Measurements from ENCODE around the gene CCR1.

The CCR1 gene

GRCh38 chr3:46208167-46208704 lies at the start of gene CCR1:
TSS of gene CCR1 (minus strand) at chr3:46208313. CDS start at chr3:46204313, 4,000 bp downstream.
- DNase-seq, result no peak

GRCh38 chr3:46252980-46253379 lies 44.9 kb upstream of the CCR1 start:
- no peak for DNase-seq

- no peak for DNase-seq
Measured at GRCh38 chr3:46245146-46245545, 37.0 kb upstream of the CCR1 start.

- DNase-seq, result no peak
Measured at GRCh38 chr3:46243560-46243959, 35.4 kb upstream of the CCR1 start.

- no peak for DNase-seq
Measured at GRCh38 chr3:46242120-46242519, 34.0 kb upstream of the CCR1 start, which contains the start of gene CCR3. TSS of gene CCR3 (plus strand) at chr3:46242460. CDS start at chr3:46265159, 22,699 bp downstream.

GRCh38 chr3:46239952-46240351 lies 31.8 kb upstream of the CCR1 start:
- DNase-seq, result no peak

GRCh38 chr3:46239301-46239938 lies 31.3 kb upstream of the CCR1 start:
- no peak for DNase-seq

DNA sequence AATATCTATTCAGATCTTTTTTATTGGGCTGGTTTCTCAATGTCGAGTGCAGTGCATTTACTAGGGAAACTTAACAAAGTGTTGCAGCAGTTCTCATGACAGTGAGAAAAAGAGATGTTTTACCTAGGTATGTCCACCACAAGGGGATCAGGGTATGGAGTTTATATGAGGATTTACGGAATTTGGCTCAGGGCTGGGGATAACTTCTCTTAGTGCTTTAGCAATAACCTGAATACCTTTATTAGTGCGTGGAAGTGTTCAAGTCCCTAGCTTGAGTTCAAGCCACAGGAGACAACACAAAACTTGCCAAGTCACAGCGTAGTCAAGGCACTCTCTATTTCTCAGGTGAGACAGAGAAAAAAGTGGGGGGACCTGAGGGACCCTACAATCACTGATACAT lies 30.3 kb upstream of the CCR1 start:
- DNase-seq, result no peak

DNA sequence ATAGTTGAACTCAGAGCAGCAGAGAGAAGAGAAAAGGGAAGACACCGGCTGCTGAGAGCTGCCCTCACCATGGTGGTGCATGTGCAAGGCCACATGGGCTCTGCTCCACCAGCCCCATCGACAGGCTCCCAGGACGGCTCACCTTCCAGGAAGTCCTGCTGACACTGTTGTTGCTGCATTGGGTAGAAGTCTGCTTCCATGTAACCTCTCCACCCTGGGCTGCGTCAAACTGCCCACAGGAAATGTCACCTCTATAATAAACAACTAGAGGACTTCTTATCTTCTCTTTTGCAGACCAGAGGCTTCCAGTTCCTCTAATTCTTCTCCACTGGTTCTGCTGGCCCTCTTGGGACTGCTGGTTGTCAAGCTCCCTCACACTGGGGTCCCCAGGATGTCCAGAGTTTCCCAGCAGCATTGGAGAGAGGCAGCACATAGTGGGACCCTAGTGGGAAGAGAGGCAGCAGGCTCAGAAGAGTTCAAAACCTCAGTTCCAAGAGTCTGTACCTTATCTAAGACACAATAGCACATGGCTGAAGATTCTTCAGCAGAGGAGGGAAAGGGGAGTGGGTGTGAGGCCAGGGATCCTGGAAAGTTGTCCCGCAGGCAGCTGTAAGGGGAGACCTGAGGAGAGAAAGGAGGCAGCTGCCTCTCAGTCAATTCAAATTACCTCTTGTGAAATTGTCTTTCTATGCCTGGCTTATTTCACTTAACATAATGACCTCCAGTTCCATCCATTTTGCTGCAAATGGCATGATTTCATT lies 28.4 kb upstream of the CCR1 start:
- DNase-seq, result no peak

DNA sequence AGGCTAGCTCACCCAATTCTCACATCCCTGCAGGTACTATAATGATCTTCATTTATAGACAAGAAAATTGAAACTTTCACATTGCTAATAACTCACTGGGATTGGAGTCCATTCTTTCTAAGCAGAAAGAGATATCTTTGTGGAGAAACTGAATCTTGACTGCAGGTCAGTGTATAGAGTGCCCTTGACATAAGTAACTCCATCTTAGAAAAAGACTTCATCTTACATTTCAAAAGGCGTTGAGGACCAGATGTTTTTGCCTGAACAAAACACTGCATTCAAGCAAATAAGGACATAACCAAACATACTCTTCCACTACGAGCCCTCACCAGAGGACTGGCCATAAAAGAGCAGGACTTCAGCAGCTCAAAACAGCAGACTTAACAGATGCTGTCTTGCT lies 27.3 kb upstream of the CCR1 start:
- DNase-seq, result no peak

DNA sequence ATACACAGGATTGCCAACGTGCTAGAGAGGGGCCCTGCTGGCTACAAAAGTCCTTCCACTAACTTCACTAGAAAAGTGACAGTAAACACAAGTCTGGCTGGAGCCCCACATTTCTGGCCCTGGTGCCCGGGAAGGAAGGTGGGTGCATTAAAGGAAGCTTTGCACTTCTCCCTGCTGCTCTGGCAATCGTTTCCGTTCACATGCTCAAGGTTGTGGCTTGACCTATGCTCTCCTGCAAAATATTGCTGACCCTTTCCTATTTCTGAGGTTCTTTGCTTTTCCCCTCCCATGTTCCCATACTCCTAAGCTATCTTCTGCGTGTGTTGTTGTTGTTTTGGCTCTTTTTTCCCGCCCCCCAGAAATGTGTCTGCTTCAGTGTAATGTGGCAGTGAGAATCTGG lies 25.1 kb upstream of the CCR1 start:
- DNase-seq, result no peak

DNA sequence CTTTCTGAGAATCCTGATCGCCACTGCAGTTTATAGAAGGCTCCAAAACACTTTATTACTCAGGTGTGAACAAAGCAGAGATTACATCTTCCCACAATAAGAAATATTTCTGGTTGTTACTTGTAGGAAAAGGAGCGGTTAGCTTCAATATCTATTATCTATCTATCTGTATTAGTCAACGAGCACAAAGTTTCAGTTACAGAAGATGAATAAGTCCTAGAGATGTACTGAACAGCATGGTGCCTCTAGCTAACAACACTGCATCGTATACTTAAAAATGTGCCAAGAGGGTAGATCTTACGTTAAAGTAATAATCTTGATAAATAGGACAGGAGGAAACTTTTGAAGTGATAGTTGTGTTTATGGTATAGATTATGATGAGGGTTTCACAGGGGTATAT lies 23.2 kb upstream of the CCR1 start:
- DNase-seq, result no peak

DNA sequence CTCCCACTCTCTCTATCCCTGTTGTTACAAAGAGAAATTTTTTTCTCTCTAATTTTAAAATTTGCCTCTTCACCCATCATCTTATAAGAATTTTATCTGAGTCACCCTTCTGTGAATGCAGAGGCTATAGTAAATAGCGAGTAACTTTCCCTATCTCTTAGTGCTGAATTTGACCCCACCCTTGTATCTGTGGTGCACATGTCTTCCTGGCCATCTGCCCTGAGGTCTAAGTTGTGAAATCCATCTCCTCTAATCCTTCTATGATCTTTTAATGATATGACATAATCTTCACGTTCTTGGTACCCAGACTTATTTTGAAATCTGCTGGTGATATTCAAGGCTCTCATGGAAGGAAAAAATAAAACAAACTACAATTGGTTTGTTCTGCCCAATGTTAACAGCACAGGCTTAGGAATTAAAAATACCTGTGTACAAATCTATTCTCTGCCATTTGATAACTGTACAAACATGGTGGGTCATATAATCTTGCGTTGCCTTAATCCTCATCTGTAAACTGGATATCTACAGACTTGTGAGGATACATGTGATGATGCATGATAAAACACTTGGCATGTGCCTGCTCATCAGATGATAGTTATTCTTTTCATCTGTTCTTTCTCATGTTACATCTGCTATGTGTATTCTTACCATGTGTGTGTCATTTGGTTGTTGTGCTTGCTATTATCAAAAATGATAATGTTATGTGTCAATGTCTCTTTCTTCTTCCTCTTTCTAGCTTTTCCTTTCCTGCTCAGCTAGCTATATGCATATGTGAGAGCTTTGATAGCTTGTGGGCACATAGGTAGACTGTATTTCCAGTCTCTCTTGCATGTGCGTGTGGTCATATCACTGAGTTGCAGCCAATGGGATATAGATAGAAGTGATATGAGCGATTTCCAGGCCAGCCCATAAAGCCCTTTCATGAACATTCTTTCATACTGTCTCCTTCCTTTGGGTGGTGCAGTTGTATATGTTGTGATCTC lies 20.4 kb upstream of the CCR1 start:
- no peak for DNase-seq

- no peak for DNase-seq
Measured at GRCh38 chr3:46222435-46223161, 14.5 kb upstream of the CCR1 start.

DNA sequence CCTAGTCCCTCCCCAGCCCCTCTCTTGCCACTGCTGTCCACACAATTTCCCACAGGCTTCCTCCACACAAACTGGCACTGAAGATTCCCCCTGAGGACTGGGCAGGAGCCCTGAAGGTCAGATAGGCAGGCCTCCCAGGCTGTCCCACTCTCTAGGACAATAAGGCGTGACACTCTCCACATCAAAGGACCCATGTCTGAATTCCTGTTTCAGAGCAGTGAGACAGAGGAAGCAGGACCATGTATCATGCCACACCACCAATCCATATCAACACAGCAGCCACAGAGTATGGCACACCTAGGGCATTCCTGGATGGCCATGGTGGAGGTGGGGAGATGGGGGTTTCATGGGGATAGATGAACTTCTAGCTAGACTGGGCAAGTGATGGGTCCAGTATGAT lies 13.8 kb upstream of the CCR1 start:
- no peak for DNase-seq

- DNase-seq, result no peak
Measured at GRCh38 chr3:46221391-46221790, 13.3 kb upstream of the CCR1 start.

DNA sequence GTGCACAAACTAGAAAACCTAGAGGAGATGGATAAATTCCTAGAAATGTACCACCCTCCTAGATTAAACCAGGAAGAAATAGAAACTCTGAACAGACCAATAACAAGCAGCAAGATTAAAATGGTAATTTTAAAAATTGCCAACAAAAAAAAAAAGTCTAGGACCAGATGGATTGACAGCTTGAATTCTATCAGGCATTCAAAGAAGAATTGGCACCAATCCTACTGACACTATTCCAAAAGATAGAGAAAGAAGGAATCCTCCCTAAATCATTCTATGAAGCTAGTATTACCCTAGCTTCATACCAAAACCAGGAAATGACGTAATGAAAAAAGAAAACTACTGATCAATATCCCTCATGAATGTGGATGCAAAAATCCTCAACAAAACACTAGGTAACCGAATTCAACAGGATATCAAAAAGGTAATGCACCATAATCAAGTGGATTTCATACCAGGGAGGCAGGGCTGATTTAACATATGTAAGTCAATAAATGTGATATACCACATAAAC lies 10.1 kb upstream of the CCR1 start:
- DNase-seq, result no peak

- DNase-seq, result no peak
Measured at GRCh38 chr3:46215810-46216414, 7.8 kb upstream of the CCR1 start.

GRCh38 chr3:46214751-46215352 lies 6.7 kb upstream of the CCR1 start:
- DNase-seq, result no peak

GRCh38 chr3:46213201-46213600 lies 5.1 kb upstream of the CCR1 start:
- DNase-seq, result no peak

- no peak for DNase-seq
Measured at GRCh38 chr3:46212101-46212500, 4.0 kb upstream of the CCR1 start.
